ENCODE data around the gene CLEC2A.

Gene CLEC2A

GRCh38 chr12:9872742-9873141 lies 59.4 kb downstream of the CLEC2A start:
- H2AFZ ChIP-seq (ENCODE audit: low read depth, low read length), result no peak overlapping the region
- WGBS, result 71% methylated on average over 10 of the region's 11 CpGs

GRCh38 chr12:9872162-9872561 lies 60.0 kb downstream of the CLEC2A start:
- 100% methylated on average over 1 of the region's 3 CpGs for WGBS
- no peak overlapping the region for H3K27ac ChIP-seq (ENCODE audit: low read length, poor library complexity, severe bottlenecking)

More at GRCh38 chr12:9872742-9873141, 59.4 kb downstream of the CLEC2A start:
- no peaks in the 10 kb centered on the region for H3K36me3 ChIP-seq (ENCODE audit: control insufficient read depth in 1 of 2, insufficient read depth in 2 of 2, low read depth in 1 of 2, low read length in 2 of 2)
- H3K27me3 ChIP-seq (ENCODE audit: control insufficient read depth in 1 of 2, insufficient read depth in 1 of 2, low read length in 2 of 2), result no peaks in the 10 kb centered on the region
- peak overlapping the region; percentile 78 for H4K91ac ChIP-seq (ENCODE audit: low read length)
- H3K4ac ChIP-seq (ENCODE audit: low read depth in 1 of 2, low read length in 2 of 2), result peak overlapping the region in 1 of 2 experiments; percentile 57
- H3K27ac ChIP-seq (ENCODE audit: low read length, poor library complexity, severe bottlenecking), result no peak overlapping the region
- H4K8ac ChIP-seq (ENCODE audit: low read length), result peak overlapping the region; percentile 84
- no peak overlapping the region for H2BK15ac ChIP-seq (ENCODE audit: low read depth, poor library complexity, severe bottlenecking)
- H3K79me1 ChIP-seq (replicated peaks; ENCODE audit: low read length, poor library complexity, severe bottlenecking), result no peaks in the 10 kb centered on the region
- H3K18ac ChIP-seq (ENCODE audit: low read depth in 1 of 2, low read length in 2 of 2), result no peak overlapping the region
- H2AK5ac ChIP-seq (ENCODE audit: low read length, severe bottlenecking), result no peak overlapping the region
- no peak overlapping the region for H3K4me2 ChIP-seq (ENCODE audit: low read length, poor library complexity, severe bottlenecking)
- no peaks in the 10 kb centered on the region for H3K4me1 ChIP-seq (ENCODE audit: control insufficient read depth, insufficient read depth, low read depth, low read length)
- no peak overlapping the region for H3K23ac ChIP-seq (ENCODE audit: low read length in 2 of 2)
- H3K14ac ChIP-seq (ENCODE audit: low read length in 2 of 2), result no peak overlapping the region
- peak overlapping the region; percentile 27 to 82 for H2BK12ac ChIP-seq (ENCODE audit: low read length in 2 of 2)
- H3K9me3 ChIP-seq (ENCODE audit: control insufficient read depth, low read length), result no peaks in the 10 kb centered on the region
- H3K4me3 ChIP-seq (ENCODE audit: insufficient read depth in 1 of 2, low read depth in 1 of 2, low read length in 2 of 2), result peak overlapping the region in 1 of 2 experiments; percentile 17
- peak overlapping the region; percentile 27 for H3K9ac ChIP-seq (ENCODE audit: low read length)
- no peak overlapping the region for H2BK120ac ChIP-seq (ENCODE audit: low read depth, low read length)
- no peak overlapping the region for H2BK5ac ChIP-seq (ENCODE audit: low read depth, low read length, poor library complexity, severe bottlenecking)
- DNase-seq, result no peak

GRCh38 chr12:9870286-9870866 lies 61.8 kb downstream of the CLEC2A start:
- H4K8ac ChIP-seq (ENCODE audit: low read length), result peak overlapping the region; percentile 60
- H3K4me1 ChIP-seq (ENCODE audit: control insufficient read depth, insufficient read depth, low read depth, low read length), result no peaks in the 10 kb centered on the region
- H3K79me1 ChIP-seq (replicated peaks; ENCODE audit: low read length, poor library complexity, severe bottlenecking), result no peaks in the 10 kb centered on the region
- no peak overlapping the region for H3K23ac ChIP-seq (ENCODE audit: low read length in 2 of 2)
- H3K27me3 ChIP-seq (ENCODE audit: control insufficient read depth in 1 of 2, insufficient read depth in 1 of 2, low read length in 2 of 2), result no peaks in the 10 kb centered on the region
- no peaks in the 10 kb centered on the region for H3K36me3 ChIP-seq (ENCODE audit: control insufficient read depth in 1 of 2, insufficient read depth in 2 of 2, low read depth in 1 of 2, low read length in 2 of 2)
- WGBS, result no CpG with 5 or more reads among the region's 2 CpGs
- no peak overlapping the region for H3K14ac ChIP-seq (ENCODE audit: low read length in 2 of 2)
- no peak overlapping the region for H3K18ac ChIP-seq (ENCODE audit: low read depth in 1 of 2, low read length in 2 of 2)
- no peak overlapping the region for H2BK120ac ChIP-seq (ENCODE audit: low read depth, low read length)
- peak; percentile 20 for DNase-seq
- H2BK12ac ChIP-seq (ENCODE audit: low read length in 2 of 2), result no peak overlapping the region
- no peak overlapping the region for H3K4ac ChIP-seq (ENCODE audit: low read depth in 1 of 2, low read length in 2 of 2)
- no peak overlapping the region for H2AFZ ChIP-seq (ENCODE audit: low read depth, low read length)
- H4K91ac ChIP-seq (ENCODE audit: low read length), result no peak overlapping the region
- no peak overlapping the region for H3K27ac ChIP-seq (ENCODE audit: low read length, poor library complexity, severe bottlenecking)
- H2BK15ac ChIP-seq (ENCODE audit: low read depth, poor library complexity, severe bottlenecking), result no peak overlapping the region
- H3K9me3 ChIP-seq (ENCODE audit: control insufficient read depth, low read length), result no peaks in the 10 kb centered on the region
- H3K9ac ChIP-seq (ENCODE audit: low read length), result peak overlapping the region; percentile 95
- H2BK5ac ChIP-seq (ENCODE audit: low read depth, low read length, poor library complexity, severe bottlenecking), result no peak overlapping the region
- peak overlapping the region in 1 of 2 experiments; percentile 85 for H3K4me3 ChIP-seq (ENCODE audit: insufficient read depth in 1 of 2, low read depth in 1 of 2, low read length in 2 of 2)
- no peak overlapping the region for H3K4me2 ChIP-seq (ENCODE audit: low read length, poor library complexity, severe bottlenecking)
- H2AK5ac ChIP-seq (ENCODE audit: low read length, severe bottlenecking), result no peak overlapping the region

More at GRCh38 chr12:9872162-9872561, 60.0 kb downstream of the CLEC2A start:
- Histone ChIP-seq H3K9me3 (ENCODE audit: control insufficient read depth, low read length) (no peaks in the 10 kb centered on the region), H2BK12ac (ENCODE audit: low read length in 2 of 2) (no peak overlapping the region), H3K79me1 (replicated peaks; ENCODE audit: low read length, poor library complexity, severe bottlenecking) (no peaks in the 10 kb centered on the region), H4K8ac (ENCODE audit: low read length) (no peak overlapping the region), H2BK15ac (ENCODE audit: low read depth, poor library complexity, severe bottlenecking) (no peak overlapping the region), H2BK5ac (ENCODE audit: low read depth, low read length, poor library complexity, severe bottlenecking) (no peak overlapping the region), H2BK120ac (ENCODE audit: low read depth, low read length) (no peak overlapping the region), H3K9ac (ENCODE audit: low read length) (peak overlapping the region; percentile 27), H3K18ac (ENCODE audit: low read depth in 1 of 2, low read length in 2 of 2) (no peak overlapping the region), H2AK5ac (ENCODE audit: low read length, severe bottlenecking) (no peak overlapping the region), H3K4me3 (ENCODE audit: insufficient read depth in 1 of 2, low read depth in 1 of 2, low read length in 2 of 2) (peak overlapping the region in 1 of 2 experiments; percentile 17), H3K4ac (ENCODE audit: low read depth in 1 of 2, low read length in 2 of 2) (no peak overlapping the region), H3K14ac (ENCODE audit: low read length in 2 of 2) (no peak overlapping the region), H4K91ac (ENCODE audit: low read length) (no peak overlapping the region), H3K4me1 (ENCODE audit: control insufficient read depth, insufficient read depth, low read depth, low read length) (no peaks in the 10 kb centered on the region), H2AFZ (ENCODE audit: low read depth, low read length) (no peak overlapping the region), H3K27me3 (ENCODE audit: control insufficient read depth in 1 of 2, insufficient read depth in 1 of 2, low read length in 2 of 2) (no peaks in the 10 kb centered on the region), H3K36me3 (ENCODE audit: control insufficient read depth in 1 of 2, insufficient read depth in 2 of 2, low read depth in 1 of 2, low read length in 2 of 2) (no peaks in the 10 kb centered on the region), H3K23ac (ENCODE audit: low read length in 2 of 2) (no peak overlapping the region), H3K4me2 (ENCODE audit: low read length, poor library complexity, severe bottlenecking) (no peak overlapping the region)
- DNase-seq, result no peak

- H2BK5ac ChIP-seq (ENCODE audit: low read depth, low read length, poor library complexity, severe bottlenecking), result no peak within 1 kb of the TSS
- H3K9ac ChIP-seq (ENCODE audit: low read length), result peak within 1 kb of the TSS; percentile 95
- peak within 1 kb of the TSS; percentile 56 for H2BK120ac ChIP-seq (ENCODE audit: low read depth, low read length)
- no peak within 1 kb of the TSS for H2AFZ ChIP-seq (ENCODE audit: low read depth, low read length)
- H3K23ac ChIP-seq (ENCODE audit: low read length in 2 of 2), result no peak within 1 kb of the TSS
- peak; percentile 94 for DNase-seq
- H2AK5ac ChIP-seq (ENCODE audit: low read length, severe bottlenecking), result no peak within 1 kb of the TSS
- no peak within 1 kb of the TSS for H3K14ac ChIP-seq (ENCODE audit: low read length in 2 of 2)
- no peak within 1 kb of the TSS for H3K27ac ChIP-seq (ENCODE audit: low read length, poor library complexity, severe bottlenecking)
- H3K4me1 ChIP-seq (ENCODE audit: control insufficient read depth, insufficient read depth, low read depth, low read length), result no peaks in the 10 kb centered on the region
- no peaks in the 10 kb centered on the region for H3K9me3 ChIP-seq (ENCODE audit: control insufficient read depth, low read length)
- H3K18ac ChIP-seq (ENCODE audit: low read depth in 1 of 2, low read length in 2 of 2), result peak within 1 kb of the TSS; percentile 8 to 48
- H2BK15ac ChIP-seq (ENCODE audit: low read depth, poor library complexity, severe bottlenecking), result no peak within 1 kb of the TSS
- H3K4me3 ChIP-seq (ENCODE audit: insufficient read depth in 1 of 2, low read depth in 1 of 2, low read length in 2 of 2), result peak within 1 kb of the TSS in 1 of 2 experiments; percentile 85
- peak within 1 kb of the TSS; percentile 42 for H3K4me2 ChIP-seq (ENCODE audit: low read length, poor library complexity, severe bottlenecking)
- WGBS, result 35% methylated on average over 8 of the region's 11 CpGs
- H3K79me1 ChIP-seq (replicated peaks; ENCODE audit: low read length, poor library complexity, severe bottlenecking), result no peaks in the 10 kb centered on the region
- peak within 1 kb of the TSS; percentile 24 to 28 for H3K4ac ChIP-seq (ENCODE audit: low read depth in 1 of 2, low read length in 2 of 2)
- no peaks in the 10 kb centered on the region for H3K27me3 ChIP-seq (ENCODE audit: control insufficient read depth in 1 of 2, insufficient read depth in 1 of 2, low read length in 2 of 2)
- no peak within 1 kb of the TSS for H4K8ac ChIP-seq (ENCODE audit: low read length)
- H2BK12ac ChIP-seq (ENCODE audit: low read length in 2 of 2), result no peak within 1 kb of the TSS
- no peak within 1 kb of the TSS for H4K91ac ChIP-seq (ENCODE audit: low read length)
- H3K36me3 ChIP-seq (ENCODE audit: control insufficient read depth in 1 of 2, insufficient read depth in 2 of 2, low read depth in 1 of 2, low read length in 2 of 2), result no peaks in the 10 kb centered on the region
These were observed 62.6 kb downstream of the CLEC2A start, which contains the start of gene CLEC2B for GRCh38 chr12:9869307-9870161. Gene CLEC2B (minus strand): TSS chr12:9869354.
